Measurements from ENCODE around the gene COQ8B.

GRCh38 chr19:40723661-40724254 is 7.1 kb upstream of the COQ8B start:
- no peak for TF ChIP-seq CTCF (IDR thresholded peaks at IDR 0.05)
- no peak for TF ChIP-seq POLR2A (IDR thresholded peaks at IDR 0.05; ENCODE audit: low read depth)
